Amniotic stem cell (primary cell): ENCODE results near the gene TRAF1.

Source experiments
- DNase-seq: peaks from one replicate; lab custom pipeline; 2025; lab: John Stamatoyannopoulos, UW

The TRAF1 gene

DNA sequence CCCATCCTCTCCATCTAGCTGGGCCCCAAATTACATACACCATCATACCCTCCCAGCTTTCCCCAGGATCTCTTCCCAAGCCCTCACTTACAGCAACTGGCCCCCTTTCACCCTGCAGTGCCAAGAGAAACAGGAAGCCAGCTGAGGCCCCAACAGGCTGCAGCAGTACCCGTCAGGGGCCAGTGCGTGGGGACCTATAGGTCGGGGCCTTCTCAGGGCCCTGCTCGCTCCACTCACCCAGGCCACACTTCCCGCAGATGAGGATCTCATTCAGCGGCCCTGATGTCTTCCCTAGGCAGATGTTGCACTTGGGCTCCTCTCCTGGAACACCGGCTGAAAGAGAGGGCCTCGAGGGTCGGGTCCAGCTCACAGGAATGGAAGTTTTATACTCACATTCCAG lies 56.4 kb downstream of the TRAF1 start:
- no peak for DNase-seq

DNA sequence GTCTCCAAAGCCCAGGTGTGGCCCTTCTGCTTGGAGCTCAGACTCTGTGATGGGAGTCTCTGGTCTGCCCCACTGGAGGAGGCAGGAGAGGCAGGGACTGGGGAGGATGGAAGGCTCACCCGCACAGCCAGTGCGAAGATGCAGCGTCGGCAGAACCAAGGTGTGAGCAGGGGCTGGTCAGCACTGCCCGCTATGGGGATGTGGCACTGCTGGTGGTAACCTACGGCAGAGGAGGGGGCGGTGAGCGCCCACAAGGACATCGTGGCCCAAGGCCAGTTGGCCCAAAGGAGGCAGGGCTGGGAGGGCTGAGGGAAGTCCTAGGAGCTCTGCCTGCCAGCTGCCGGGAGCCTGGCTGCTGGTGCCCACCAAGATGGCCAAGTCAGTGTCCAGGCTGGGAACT lies 56.9 kb downstream of the TRAF1 start:
- no peak for DNase-seq

DNA sequence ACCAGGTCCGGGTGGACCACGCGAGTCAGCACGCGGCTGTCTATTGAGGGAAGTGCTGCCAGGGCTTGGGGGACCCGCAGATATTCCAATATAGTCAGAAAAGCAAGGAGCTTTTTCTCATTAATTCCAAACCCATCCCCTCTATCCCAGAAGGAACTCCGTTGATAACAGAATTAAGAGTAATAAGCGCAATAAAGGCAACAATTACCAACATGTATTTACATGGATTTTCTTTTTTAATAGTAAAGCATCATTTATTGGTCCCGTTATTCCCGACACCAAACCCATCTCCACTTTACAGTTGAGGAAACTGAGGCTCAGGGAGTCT lies 57.3 kb downstream of the TRAF1 start:
- no peak for DNase-seq

- peak; percentile 76 for DNase-seq
These were observed 57.8 kb downstream of the TRAF1 start for GRCh38 chr9:120868676-120869359.

GRCh38 chr9:120868339-120868675 lies 58.3 kb downstream of the TRAF1 start:
- no peak for DNase-seq

DNA sequence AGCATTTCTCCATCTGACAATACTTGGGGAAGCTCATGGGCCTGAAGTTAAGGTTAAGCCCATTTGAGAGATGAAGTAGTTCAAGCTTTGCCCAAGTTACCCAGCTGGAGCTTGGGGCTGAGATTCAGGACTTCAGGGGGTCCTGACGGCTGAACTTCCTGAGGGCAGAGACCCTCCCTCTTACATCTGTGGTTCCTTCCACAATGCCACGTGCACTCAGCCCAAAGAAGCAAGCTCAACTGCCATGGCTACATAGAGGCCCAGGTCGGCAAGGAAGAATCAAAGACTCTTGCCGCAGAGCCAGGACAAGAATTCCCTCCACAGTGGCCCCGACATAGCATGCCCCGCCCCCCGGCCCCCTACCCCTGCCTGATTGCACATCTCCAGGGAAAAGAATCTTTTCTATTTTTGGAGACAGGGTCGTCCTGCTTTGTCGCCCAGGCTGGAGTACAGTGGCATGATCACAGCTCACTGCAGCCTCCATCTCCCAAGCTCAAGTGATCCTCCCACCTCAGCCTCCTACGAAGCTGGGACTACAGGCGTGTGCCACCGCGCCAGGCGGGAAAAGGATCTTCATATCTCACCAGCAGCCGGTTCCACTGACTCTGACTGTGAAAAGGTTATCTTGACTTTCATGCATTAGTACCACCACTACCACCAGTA lies 58.8 kb downstream of the TRAF1 start:
- DNase-seq = no peak

DNA sequence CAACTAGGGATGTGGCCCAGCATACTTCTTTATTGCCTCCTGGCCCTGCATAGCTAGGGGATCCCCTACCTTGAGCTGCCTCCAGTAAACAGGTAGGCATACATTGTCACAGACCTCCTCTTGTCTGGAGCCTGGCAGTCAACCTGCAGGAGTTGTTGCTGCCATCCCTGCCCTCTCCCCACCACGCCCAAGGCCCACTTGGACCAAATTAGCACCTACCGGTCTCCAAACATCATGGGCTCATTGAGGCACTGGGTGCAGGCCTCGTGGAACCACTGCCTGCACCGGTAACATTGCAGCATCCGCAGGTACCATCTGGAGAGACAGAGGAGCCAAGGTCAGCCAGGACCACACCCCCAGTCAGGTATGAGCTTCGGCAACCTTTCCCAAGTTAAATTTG lies 59.9 kb downstream of the TRAF1 start:
- DNase-seq = no peak

GRCh38 chr9:120865809-120866208 lies 60.8 kb downstream of the TRAF1 start:
- no peak for DNase-seq

DNA sequence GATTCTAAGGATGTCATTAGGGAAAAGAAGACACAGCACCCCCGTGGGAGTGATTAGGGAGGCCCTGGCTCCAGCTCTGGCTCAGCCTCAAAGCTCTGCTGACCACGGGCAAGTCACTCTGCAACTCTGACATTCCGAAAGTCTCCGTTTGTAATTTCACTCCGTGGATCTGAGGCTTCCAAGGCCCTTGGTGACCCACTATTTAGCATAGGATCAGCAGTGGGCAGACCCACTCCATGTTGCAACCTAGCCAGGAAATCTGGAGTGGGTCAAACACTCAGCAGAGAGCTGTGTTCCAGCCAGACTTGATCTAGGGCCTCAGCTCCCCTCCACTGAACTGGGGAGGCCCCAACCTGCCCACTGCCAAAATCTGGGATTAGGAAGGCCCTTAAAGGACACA lies 61.4 kb downstream of the TRAF1 start:
- DNase-seq = no peak

- DNase-seq = no peak
These were observed 61.9 kb downstream of the TRAF1 start for GRCh38 chr9:120864719-120865118.

- DNase-seq = no peak
These were observed 62.8 kb downstream of the TRAF1 start for GRCh38 chr9:120863833-120864232.

GRCh38 chr9:120862452-120862851 lies 64.1 kb downstream of the TRAF1 start:
- DNase-seq = no peak

DNA sequence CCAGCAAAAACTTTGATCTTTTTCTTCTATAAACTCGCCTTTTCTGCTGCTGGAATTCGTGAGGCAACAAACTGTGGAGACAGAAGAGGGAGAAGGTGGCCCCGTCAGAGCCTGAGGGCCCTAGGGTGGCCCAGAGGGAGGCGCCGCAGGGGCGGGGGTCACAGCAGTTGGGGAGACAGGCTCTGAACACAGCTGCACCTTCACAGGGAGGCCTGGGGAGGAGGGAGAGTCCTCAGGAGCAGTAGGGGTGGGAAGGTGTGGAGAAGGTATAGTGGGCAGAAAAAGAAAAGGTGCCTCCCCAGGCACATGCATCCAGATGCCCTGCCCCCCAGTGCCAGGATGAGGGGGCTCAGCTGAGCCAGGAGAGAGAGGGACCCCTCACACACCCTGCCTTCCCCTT lies 64.7 kb downstream of the TRAF1 start:
- no peak for DNase-seq

DNA sequence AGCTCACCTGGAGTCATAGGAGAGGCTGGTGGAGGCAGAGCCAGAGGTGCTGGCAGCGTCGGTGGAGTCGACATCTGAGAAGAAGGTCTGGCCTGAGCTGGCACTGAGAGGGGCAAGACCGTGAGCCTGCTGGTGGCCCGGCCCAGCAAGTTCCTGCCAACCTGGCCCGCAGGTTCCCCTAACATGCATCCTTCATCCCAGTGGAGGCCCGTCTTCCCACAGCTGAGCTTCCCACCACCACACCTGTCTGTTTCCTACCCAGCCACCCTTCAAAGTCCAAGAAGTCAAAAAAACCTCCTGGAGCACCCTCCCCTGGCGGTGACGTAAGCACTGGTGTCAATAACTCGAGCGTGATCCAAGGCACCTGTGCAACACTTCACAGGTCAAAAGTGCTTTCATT lies 66.5 kb downstream of the TRAF1 start:
- DNase-seq = no peak

DNA sequence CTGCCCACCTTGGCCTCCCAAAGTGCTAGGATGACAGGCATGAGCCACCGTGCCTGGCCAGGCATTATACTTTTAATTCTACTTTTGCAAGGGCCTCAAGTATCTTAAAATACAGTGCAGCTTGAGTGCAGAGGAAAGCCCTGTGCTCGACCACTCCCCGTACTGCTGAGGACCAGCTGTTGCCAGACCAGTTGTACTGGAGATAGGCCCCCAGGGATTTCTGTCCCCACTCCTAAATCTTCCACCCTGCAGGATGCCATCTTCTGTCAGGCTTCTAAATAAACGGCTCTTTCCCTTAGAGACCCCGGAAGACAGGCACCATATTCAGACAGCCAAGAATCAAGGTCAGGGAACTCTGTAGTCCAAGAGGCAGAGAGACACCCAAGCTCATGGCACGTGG lies 67.2 kb downstream of the TRAF1 start:
- DNase-seq = no peak

DNA sequence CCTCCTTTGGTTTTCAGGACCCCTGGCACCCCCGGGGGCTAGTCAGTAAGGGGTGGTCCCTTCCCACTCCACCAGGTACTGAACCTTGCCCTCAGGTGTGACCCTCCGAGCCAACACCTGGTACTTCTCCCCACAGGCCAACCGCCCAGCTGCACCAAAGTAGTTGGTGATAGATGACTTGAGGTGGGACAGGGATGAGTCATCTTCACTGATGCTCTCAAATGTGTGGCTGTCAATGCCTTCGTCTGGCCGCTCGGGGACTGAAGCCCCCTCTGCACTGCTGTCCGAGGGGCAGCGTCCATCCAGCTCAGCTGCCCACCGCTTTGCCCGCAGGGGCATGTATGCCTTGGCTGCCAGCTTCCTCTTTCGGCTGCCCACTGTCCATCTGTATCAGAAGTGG lies 68.7 kb downstream of the TRAF1 start:
- DNase-seq = no peak

DNA sequence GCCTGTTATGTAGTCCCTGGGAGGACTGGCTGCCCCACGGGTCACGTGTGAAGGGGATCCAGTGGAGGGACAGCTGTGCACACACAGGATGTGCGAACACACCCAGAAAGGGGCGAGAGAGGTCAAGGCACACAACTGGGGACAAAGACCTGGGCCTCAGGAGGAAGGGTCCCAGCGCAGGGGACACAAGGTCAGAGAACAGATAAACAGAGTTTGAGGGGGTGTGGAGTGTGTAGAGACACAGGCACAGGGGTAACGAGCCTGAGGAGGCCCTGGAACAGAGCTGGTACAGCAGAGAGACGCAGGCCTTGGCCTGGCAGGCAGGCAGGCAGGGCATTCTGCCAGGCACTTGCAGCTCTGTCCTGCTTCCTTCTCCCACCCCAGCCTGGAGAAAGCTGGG lies 69.1 kb downstream of the TRAF1 start:
- DNase-seq = no peak

GRCh38 chr9:120856700-120857099 lies 69.9 kb downstream of the TRAF1 start:
- no peak for DNase-seq

DNA sequence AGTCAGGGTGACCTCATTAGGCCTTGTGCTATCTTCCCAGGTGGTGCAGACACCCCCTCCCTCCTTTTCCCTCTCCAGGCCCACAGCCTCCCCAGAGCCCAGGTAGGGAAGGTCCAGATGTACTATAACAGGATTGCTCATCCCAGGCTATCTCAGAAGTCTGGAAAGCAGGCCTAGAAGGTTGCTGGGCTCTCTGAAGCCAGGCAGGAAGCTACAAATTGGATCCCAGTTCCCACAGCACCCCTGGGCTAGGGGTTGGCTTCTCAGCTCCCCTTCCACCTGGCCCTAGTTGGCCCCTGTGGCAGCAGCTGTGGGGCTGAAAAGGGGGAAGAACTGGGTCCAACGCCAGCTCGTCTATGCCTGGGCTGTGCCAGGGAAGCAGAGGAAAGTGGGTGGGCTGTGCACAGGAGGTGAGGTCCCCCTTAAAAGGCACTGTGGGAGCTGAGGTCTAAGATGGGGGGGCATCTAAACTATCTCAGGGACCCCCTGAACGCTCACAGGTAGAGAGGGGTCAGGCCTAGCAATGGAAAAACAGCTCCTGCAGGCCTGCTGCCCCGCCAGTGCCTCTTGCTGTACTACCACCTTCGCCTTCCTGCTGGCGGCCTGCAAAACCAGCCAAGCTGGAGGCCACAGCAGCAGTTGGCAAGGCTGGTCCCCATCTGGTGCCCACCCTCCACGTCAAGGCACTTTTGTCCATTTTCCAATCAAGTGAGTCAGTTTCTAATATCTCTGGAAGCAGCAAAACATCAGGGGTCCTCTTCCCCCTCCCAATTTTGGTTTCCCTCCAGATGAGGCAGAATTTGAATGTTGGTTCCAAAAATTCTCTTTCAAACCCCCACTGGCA lies 70.5 kb downstream of the TRAF1 start:
- no peak for DNase-seq

DNA sequence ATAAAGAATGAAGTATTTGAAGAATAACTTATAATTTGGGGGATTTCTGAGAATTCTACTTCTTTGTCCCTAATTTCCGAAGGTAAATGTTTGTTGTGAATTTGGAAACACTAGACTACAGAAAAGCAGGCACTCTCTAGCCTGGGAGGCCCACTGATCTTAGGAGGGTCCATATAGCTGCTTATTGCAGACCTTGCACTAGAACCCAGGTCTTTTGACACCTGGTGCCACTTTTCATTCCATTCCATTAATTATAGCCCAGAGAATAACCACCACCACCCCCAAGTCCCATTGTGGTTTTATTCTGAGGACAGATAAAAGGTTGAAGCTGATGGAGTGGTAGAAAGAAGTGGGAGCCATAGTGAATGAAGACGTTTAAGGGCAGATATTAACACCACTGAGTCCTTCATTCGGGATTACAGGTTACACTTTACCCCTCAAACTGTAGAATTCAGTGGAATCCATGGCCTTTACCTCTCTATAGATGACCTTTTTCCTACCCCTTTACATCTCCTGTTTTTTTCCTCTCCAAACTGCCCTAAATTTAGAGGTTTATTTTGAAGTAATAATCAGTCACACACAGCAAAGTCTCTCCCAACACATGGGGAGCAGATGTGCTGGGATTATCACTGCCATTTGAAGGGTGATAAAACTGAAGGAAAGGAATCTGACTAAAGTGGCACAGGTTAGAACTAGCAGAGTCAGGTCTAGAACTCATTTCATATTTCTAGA lies 71.8 kb downstream of the TRAF1 start:
- no peak for DNase-seq

- no peak for DNase-seq
These were observed 73.4 kb downstream of the TRAF1 start for GRCh38 chr9:120853198-120853597.
